Measurements from ENCODE around the gene DNAI7. TPM values are rescaled to one million over a fixed set of nuclear protein-coding genes. Genes with fewer than 3 reads are reported as not detected.

Gene DNAI7, protein sequence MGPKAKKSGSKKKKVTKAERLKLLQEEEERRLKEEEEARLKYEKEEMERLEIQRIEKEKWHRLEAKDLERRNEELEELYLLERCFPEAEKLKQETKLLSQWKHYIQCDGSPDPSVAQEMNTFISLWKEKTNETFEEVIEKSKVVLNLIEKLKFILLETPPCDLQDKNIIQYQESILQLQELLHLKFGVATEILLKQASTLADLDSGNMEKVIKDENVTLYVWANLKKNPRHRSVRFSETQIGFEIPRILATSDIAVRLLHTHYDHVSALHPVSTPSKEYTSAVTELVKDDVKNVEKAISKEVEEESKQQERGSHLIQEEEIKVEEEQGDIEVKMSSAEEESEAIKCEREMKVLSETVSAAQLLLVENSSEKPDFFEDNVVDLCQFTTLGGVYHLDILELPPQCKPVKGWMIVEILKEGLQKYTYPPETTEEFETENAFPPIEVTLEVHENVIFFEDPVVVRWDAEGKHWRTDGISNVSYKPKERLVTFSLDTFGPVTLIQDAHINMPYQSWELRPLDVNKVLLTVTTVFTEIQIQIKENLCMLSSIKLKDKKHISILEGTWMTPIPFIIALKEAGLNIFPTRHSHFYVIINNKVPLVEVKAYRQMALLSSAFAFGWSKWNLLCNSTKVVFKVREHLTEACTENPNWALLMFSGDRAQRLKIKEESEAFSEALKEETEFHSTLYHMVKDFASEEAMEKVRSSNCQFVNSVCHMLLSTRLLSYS
- polyA plus RNA-seq: not detected

DNA sequence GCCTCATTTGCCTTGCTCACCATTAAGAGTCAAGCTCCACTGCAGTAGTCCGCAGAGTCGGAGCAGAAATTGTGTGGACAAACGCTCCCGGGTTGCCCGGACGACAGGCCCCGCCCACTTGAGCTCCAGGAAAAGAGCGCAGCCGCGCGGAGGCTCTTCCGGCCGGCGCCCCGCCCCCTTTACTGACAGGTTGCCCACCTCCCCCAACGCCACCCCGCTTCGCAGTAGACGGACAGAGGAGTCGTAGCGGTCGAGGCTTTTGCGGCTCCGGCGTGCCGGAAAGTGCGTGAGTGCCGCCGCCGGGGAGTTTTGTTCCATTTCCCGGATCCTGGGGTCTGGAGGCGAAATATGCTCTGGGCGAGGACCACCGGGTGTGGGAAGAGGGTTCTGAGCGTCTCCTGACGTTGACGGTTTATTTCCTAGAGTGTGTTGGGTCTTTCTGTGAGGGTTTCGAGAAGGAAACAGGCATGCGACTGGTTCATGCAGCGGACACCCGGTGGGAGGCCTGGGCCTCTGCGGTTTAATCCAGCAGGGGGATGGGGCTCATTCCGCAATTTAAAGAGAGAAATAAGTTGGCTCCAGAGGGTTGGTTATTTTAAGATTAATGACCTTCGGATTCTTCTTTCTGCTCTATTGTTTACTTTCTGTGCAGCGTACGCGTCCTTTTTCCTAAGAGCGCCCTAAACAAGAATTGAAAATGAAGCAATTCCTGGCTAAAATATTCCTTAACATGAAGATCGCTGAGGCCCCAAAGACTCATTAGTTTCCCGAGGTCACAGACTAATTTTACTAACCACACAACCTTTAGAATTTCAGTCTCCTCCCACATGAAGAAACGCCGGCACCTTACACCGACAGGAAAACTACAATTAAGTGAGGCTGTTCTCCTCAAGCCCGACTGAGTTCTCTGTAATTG lies at the start of gene DNAI7, which contains the start of gene ETFRF1:
Gene DNAI7 (minus strand): TSS at position 105 of the 916 bp plus-strand sequence. CDS start 82 bp downstream, at position 23.
Gene ETFRF1 (plus strand): TSS at position 182 of the 916 bp plus-strand sequence. CDS start 8,720 bp downstream, outside the sequence.
- Mint-ChIP-seq H3K27me3 (no peaks in the 10 kb centered on the region), H3K9me3 (no peaks in the 10 kb centered on the region), H3K27ac (peak within 1 kb of the TSS; percentile 97 to 99 (median 98)), H3K4me3 (peak within 1 kb of the TSS; percentile 98 to 99 (median 99)), H3K36me3 (no peaks in the 10 kb centered on the region), H3K4me1 (peaks cover 17 to 28% (median 21%) of the 10 kb centered on the region in 3 donors)

DNA sequence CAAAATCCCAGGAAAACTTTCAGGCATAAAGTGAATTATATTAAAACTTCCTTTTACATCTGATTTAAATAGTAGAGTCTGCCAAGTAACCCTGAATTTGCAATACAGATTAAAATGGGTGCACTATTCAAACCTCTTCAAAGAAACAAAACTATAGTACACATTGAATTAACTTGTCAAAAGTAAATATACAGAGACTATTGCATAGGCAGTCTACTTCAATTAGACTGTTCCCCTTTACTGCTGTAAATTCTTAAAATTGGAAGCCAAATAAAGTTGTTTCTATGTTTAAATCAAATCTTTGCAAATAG lies 48.7 kb upstream of the DNAI7 start:
- H3K9me3 Mint-ChIP-seq: no peaks in the 10 kb centered on the region
- H3K4me3 Mint-ChIP-seq: no peak overlapping the region
- peaks cover 4% of the 10 kb centered on the region for H3K36me3 Mint-ChIP-seq
- peak overlapping the region in 1 of 3 donors; percentile 20 for H3K27ac Mint-ChIP-seq
- no peaks in the 10 kb centered on the region for H3K27me3 Mint-ChIP-seq
- H3K4me1 Mint-ChIP-seq: peaks cover 7 to 25% (median 18%) of the 10 kb centered on the region in 3 donors

DNA sequence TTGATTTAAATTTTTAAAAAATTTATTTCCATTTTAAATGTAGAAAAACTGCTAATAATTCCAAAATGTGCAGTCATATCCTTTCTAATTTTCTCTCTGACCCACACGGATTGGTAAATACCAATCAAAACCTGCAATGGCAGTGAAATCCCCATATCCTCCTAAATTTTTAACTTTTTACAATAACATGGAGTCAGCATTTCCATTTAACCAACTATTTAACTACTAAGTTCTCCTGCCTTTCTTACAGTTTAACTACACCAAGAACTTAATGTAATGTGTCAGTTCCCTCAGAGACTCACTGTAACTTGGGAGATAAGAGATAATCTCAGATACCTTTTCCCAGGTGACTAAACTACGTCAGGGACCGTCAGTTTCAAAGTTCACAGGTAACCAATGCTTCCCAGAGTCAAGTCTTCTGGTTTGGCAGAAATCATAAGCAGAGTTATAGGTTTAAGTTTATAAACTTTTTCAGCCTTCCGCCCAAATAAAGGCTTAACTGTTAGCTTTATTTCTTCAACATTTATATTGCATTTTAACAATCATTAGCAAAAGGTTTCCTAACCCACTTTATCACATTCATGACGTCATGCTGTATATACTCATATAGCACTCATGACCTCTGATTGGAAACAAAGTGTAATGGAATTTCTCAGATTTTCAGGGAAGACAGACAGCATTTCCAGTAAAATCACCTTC lies 48.2 kb upstream of the DNAI7 start:
- H3K27ac Mint-ChIP-seq: peak overlapping the region in 2 of 3 donors; percentile 20 to 28
- H3K4me3 Mint-ChIP-seq: no peak overlapping the region
- H3K9me3 Mint-ChIP-seq: no peaks in the 10 kb centered on the region
- H3K4me1 Mint-ChIP-seq: peaks cover 4 to 28% (median 16%) of the 10 kb centered on the region in 3 donors
- no peaks in the 10 kb centered on the region for H3K27me3 Mint-ChIP-seq
- H3K36me3 Mint-ChIP-seq: peaks cover 4% of the 10 kb centered on the region

DNA sequence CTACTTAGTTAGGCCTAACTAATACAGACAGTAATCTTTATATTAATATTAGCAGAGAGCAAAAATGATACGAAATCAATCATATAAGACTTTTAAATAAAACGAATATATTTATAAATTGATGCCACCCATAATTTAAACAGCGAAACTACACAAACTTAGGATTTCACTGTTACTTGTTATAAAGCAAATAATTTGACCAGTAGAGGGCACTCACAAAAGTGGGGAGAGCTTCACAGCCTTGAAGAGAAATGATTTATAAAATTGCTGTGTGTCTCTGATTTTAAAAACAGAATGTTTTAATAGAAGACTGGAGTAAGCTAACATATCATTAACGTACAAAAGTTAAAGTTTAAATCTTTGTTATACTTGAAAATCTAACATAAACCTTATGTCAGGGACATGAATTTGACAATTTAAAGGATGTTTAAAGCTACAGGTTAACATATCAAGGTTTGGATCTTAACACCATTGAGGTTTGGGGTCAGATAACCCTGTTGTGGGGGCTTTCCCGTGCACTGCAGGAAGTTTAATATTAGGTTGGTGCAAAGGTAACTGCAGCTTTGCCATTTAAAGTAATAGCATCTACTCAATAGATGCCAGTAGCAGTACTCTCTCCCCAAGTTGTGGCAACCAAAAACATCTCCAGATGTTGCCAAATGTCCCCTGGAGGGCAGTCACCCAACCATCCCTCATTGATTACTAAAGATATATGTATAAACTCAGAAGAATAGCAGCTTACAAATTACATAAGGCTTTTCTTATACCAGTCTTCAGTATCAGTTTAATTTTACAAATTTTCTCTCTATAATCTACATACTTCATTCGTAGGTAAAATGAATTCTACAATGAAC lies 46.4 kb upstream of the DNAI7 start:
- Mint-ChIP-seq H3K27ac (peak overlapping the region in 2 of 3 donors; percentile 10 to 43), H3K27me3 (no peaks in the 10 kb centered on the region), H3K4me1 (peaks cover 4 to 31% (median 11%) of the 10 kb centered on the region in 3 donors), H3K9me3 (no peaks in the 10 kb centered on the region), H3K36me3 (peaks cover 6% of the 10 kb centered on the region), H3K4me3 (no peak overlapping the region)

DNA sequence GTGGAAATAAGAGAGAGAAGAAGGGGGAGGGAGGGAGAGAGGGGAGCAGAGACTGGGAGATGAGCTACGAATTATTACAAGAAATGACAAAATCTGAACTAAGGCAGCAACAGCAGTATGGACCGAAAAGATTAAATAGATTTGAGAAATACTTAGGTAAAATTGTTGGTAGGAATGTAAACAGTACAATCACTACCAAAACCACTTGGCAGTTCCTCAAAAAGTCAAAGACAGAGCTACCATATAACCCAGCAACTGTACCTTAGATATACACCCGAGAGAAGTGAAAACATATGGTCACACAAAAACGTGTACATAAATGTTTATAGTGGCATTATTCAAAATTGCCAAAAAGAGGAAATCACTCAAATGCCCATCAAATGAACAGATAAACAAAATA lies 41.7 kb upstream of the DNAI7 start:
- Mint-ChIP-seq H3K36me3 (peaks cover 6% of the 10 kb centered on the region), H3K27me3 (no peaks in the 10 kb centered on the region), H3K4me1 (peaks cover 2 to 20% (median 6%) of the 10 kb centered on the region in 3 donors), H3K27ac (peak overlapping the region in 2 of 3 donors; percentile 52 to 65), H3K4me3 (no peak overlapping the region), H3K9me3 (no peaks in the 10 kb centered on the region)

DNA sequence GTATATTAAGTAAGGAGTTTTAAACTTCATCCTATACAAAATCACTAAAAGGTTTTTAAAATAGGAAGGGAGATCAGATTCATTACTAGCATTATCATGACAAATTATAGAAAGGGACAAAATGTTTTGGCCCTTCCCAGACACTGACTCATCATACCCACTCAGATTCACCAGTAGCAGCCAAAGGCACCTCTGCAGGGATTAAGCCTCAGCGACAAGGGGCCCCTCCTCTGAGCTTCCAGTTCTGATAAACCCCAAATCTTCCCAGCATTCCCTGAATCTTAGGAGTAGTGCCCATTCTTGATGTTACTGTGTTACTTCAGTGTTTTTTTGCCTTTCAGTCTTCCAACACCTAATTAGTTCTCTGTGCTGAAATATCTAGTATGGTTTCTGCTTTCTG lies 41.2 kb upstream of the DNAI7 start:
- H3K4me3 Mint-ChIP-seq: no peak overlapping the region
- no peaks in the 10 kb centered on the region for H3K27me3 Mint-ChIP-seq
- H3K36me3 Mint-ChIP-seq: peaks cover 6% of the 10 kb centered on the region
- peaks cover 4 to 17% (median 4%) of the 10 kb centered on the region in 3 donors for H3K4me1 Mint-ChIP-seq
- no peaks in the 10 kb centered on the region for H3K9me3 Mint-ChIP-seq
- peak overlapping the region in 1 of 3 donors; percentile 52 for H3K27ac Mint-ChIP-seq

DNA sequence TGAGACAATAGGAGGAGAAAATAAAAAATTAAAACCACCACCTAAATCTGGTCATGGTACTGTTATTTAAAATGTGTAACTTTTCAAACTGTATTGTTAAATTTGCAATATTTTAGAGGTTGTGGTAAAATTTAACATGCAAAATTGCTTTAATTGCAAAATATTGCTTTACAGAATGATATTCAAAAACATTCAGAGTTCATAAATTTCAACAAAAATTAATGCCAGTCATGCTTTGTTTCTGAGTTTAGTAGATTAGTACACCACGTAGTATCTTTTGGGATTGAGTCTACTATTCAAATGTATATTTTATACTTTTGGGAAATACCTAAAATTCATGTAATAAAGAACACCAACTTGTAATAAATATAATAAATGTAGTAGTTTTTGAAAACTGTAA lies 18.4 kb upstream of the DNAI7 start:
- no peak overlapping the region for H3K4me3 Mint-ChIP-seq
- H3K27ac Mint-ChIP-seq: no peak overlapping the region
- no peaks in the 10 kb centered on the region for H3K9me3 Mint-ChIP-seq
- peaks cover 0 to 1% (median 0%) of the 10 kb centered on the region in 3 donors for H3K4me1 Mint-ChIP-seq
- no peaks in the 10 kb centered on the region for H3K27me3 Mint-ChIP-seq
- peaks cover 3% of the 10 kb centered on the region for H3K36me3 Mint-ChIP-seq

DNA sequence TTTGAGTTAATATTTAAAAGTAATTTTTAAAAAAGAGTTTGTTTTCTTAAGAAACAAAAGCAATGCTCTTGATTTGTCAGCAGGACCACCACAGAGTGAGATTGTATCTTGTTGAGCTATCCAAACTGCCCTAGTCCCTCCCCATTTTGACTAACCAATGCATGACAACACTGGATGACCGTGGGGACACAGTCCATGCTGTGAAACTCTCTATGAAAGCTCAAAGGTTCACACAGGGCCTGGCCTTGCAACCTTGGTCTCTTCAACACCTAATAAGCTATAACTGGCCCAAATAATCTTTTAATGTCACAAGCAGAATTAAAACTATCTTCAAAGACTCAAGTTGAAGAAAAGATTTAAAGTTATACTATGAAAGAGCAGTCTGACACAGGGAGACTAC lies 13.6 kb upstream of the DNAI7 start:
- H3K27me3 Mint-ChIP-seq: no peaks in the 10 kb centered on the region
- no peak overlapping the region for H3K27ac Mint-ChIP-seq
- no peak overlapping the region for H3K4me3 Mint-ChIP-seq
- H3K9me3 Mint-ChIP-seq: no peaks in the 10 kb centered on the region
- peaks cover 4% of the 10 kb centered on the region for H3K36me3 Mint-ChIP-seq
- H3K4me1 Mint-ChIP-seq: peaks cover 0 to 1% (median 0%) of the 10 kb centered on the region in 3 donors

DNA sequence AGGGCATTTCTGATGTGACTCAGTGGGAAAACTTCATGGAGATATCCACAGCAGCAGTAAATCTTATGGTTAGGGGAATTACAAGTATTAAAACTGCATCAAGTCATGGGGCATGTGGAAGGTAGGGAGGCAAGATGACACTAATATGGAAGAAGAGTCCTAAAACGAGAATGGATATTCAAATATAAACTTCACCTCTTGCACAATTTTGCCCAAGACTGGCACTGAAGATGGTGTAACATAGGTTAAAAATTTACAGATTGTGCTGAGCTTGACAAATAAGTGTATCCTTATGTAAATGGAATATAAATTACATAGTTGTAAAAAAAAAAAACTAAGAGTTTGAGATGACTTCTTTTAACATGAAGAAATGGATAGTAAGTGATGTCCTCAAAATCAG lies 12.9 kb upstream of the DNAI7 start:
- H3K27ac Mint-ChIP-seq: no peak overlapping the region
- peaks cover 4% of the 10 kb centered on the region for H3K36me3 Mint-ChIP-seq

DNA sequence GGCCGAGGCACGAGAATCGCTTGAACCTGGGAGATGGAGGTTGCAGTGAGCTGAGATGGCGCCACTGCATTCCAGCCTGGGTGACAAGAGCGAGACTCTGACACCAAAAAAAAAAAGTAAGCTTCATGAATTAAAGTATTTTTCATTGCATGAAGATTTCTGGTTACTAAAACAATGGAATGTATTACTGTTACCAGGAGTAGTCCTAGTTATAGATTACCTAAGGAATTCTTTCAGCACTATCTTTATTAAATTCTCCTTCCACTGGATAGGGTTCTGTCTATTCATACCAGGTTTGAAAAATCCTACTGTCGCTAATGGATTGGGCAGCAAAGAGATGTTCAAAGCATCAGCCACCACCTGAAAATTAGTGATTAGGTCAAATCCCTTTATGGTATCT lies 12.5 kb upstream of the DNAI7 start:
- H3K27ac Mint-ChIP-seq: no peak overlapping the region
- no peak overlapping the region for H3K4me3 Mint-ChIP-seq
- peaks cover 4% of the 10 kb centered on the region for H3K36me3 Mint-ChIP-seq
- no peaks in the 10 kb centered on the region for H3K9me3 Mint-ChIP-seq
- no peaks in the 10 kb centered on the region for H3K27me3 Mint-ChIP-seq
- H3K4me1 Mint-ChIP-seq: peaks cover 1 to 4% (median 3%) of the 10 kb centered on the region in 3 donors

More for the DNA sequence above, 12.9 kb upstream of the DNAI7 start:
- Mint-ChIP-seq H3K9me3 (no peaks in the 10 kb centered on the region), H3K4me1 (peaks cover 0 to 3% (median 1%) of the 10 kb centered on the region in 3 donors), H3K4me3 (no peak overlapping the region), H3K27me3 (no peaks in the 10 kb centered on the region)

DNA sequence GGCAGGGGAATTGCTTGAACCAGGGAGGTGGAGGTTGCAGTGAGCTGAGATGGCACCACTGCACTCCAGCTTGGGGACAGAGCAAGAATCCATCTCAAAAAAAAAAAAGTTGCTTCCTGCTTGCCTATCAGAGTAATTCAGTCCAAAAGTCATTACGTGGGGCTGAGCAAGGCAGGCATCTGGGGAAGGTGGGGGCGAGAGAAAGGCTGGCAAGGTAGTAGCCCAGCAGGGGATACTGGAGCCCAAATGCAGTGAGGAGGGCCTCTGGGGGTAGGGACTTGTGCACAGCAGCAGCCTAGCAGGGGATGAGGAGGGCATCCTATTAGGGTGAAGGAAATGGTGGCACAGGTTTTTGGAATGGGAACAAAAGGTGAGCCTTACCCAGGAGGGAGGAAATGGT lies 7.2 kb upstream of the DNAI7 start:
- H3K36me3 Mint-ChIP-seq: peaks cover 2% of the 10 kb centered on the region
- H3K4me1 Mint-ChIP-seq: peaks cover 5 to 15% (median 11%) of the 10 kb centered on the region in 3 donors
- no peak overlapping the region for H3K4me3 Mint-ChIP-seq
- H3K27ac Mint-ChIP-seq: peak overlapping the region in 1 of 3 donors; percentile 40
- no peaks in the 10 kb centered on the region for H3K9me3 Mint-ChIP-seq
- no peaks in the 10 kb centered on the region for H3K27me3 Mint-ChIP-seq

DNA sequence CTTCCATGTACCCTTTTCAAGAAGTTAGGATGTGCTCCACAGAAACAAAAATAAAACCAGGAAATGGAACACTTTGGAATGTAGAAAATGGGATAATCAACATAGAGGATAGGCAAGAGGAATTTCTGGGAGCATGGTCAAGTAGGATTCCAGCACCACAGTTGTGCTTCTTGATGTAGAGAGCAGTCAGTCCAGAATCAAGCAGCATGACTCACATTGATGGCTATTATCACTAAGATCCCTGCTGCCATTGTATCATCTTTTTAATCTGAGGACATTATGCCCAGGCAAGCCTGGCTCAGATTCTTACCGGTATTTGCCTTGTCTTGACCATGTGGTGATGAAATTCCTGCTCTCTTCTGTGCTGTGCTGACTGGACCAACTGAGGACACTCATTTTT lies 5.7 kb upstream of the DNAI7 start:
- Mint-ChIP-seq H3K27ac (no peak overlapping the region), H3K27me3 (no peaks in the 10 kb centered on the region)

DNA sequence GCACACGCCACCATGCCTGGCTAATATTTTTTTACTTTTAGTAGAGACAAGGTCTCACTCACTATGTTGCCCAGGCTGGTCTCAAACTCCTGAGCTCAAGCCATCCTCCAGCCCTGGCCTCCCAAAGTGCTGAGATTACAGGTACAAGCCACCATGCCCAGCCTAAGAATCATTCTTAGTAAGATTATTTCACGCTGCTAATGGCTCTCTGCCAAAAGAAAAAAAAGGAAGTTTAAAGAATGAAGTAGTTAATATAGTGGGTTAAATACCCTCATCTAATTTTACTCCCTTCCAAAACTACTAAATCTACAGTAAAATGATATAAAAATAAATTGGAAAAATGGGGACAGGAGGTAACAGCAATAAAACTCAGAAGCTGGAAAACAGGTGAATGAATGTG lies 2.6 kb upstream of the DNAI7 start:
- Mint-ChIP-seq H3K4me3 (no peak overlapping the region), H3K4me1 (peaks cover 18 to 30% (median 29%) of the 10 kb centered on the region in 3 donors), H3K36me3 (no peaks in the 10 kb centered on the region), H3K27ac (peak overlapping the region in 1 of 3 donors; percentile 66), H3K9me3 (no peaks in the 10 kb centered on the region), H3K27me3 (no peaks in the 10 kb centered on the region)

More for the DNA sequence above, 5.7 kb upstream of the DNAI7 start:
- Mint-ChIP-seq H3K4me3 (peak overlapping the region in 1 of 4 donors; percentile 55), H3K4me1 (peaks cover 9 to 24% (median 16%) of the 10 kb centered on the region in 3 donors), H3K9me3 (no peaks in the 10 kb centered on the region), H3K36me3 (peaks cover 2% of the 10 kb centered on the region)
